Measurements from ENCODE around the gene ARF5. TPM values are rescaled to one million over a fixed set of nuclear protein-coding genes. Genes with fewer than 3 reads are reported as not detected.

ARF5 gene
- total RNA-seq, 1 experiment from 2014 or later: 227 TPM

- H3F3A ChIP-seq (ENCODE audit: insufficient read depth, low read depth): no peaks in the 10 kb centered on the region
- H3K27ac ChIP-seq: no peak overlapping the region
- BruUV-seq (replicated peaks): no TSS peak
- H2AFZ ChIP-seq: no peak overlapping the region
- no peaks in the 10 kb centered on the region for H3K79me2 ChIP-seq (ENCODE audit: low read depth)
- peaks cover 98% of the 10 kb centered on the region for H3K27me3 ChIP-seq (ENCODE audit: insufficient read depth, low read depth)
- H3K9me2 ChIP-seq (ENCODE audit: insufficient read depth): no peaks in the 10 kb centered on the region
- ChIA-PET POLR2A (ENCODE audit: unreplicated experiment) (interaction anchor here (0.6 kb wide), 1 partner anchor 12 kb away, joined by 6 read pairs; no protein-coding TSS in a partner anchor), CTCF (no interaction called here)
- TF ChIP-seq EZH2 (IDR thresholded peaks at IDR 0.05; ENCODE audit: low read depth) (no peak), CTCF (conservative IDR thresholded peaks at IDR 0.05) (no peak)
- H3K4me2 ChIP-seq: no peak overlapping the region
- no peaks in the 10 kb centered on the region for H3K9me3 ChIP-seq (ENCODE audit: insufficient read depth, low read depth)
- H3K4me1 ChIP-seq (replicated peaks; ENCODE audit: insufficient read depth): no peaks in the 10 kb centered on the region
- no peaks in the 10 kb centered on the region for H3K36me3 ChIP-seq (ENCODE audit: low read depth)
- H4K20me1 ChIP-seq (ENCODE audit: insufficient read depth): no peaks in the 10 kb centered on the region
- no peak overlapping the region for H3K4me3 ChIP-seq
- intact Hi-C loops (cut with micrococcal nuclease; ENCODE audit: unreplicated experiment): no loop called here
- no peak for DNase-seq
Observed at GRCh38 chr7:127616724-127617123, 28.5 kb downstream of the ARF5 start.

- POLR2A ChIA-PET (ENCODE audit: unreplicated experiment): no interaction called here
- no peaks in the 10 kb centered on the region for H3F3A ChIP-seq (ENCODE audit: insufficient read depth, low read depth)
- H2AFZ ChIP-seq: no peak within 1 kb of the TSS
- no peaks in the 10 kb centered on the region for H3K9me2 ChIP-seq (ENCODE audit: insufficient read depth)
- BruUV-seq (replicated peaks): no TSS peak
- H4K20me1 ChIP-seq (ENCODE audit: insufficient read depth): no peaks in the 10 kb centered on the region
- no peak within 1 kb of the TSS for H3K4me2 ChIP-seq
- no peak within 1 kb of the TSS for H3K4me3 ChIP-seq
- no peaks in the 10 kb centered on the region for H3K36me3 ChIP-seq (ENCODE audit: low read depth)
- H3K4me1 ChIP-seq (replicated peaks; ENCODE audit: insufficient read depth): no peaks in the 10 kb centered on the region
- H3K27ac ChIP-seq: no peak within 1 kb of the TSS
- TF ChIP-seq EZH2 (IDR thresholded peaks at IDR 0.05; ENCODE audit: low read depth): no peak
- no peak for TF ChIP-seq CTCF (conservative IDR thresholded peaks at IDR 0.05)
- no peak for DNase-seq
- H3K27me3 ChIP-seq (ENCODE audit: insufficient read depth, low read depth): peaks cover 100% of the 10 kb centered on the region
- CTCF ChIA-PET: no interaction called here
- no peaks in the 10 kb centered on the region for H3K9me3 ChIP-seq (ENCODE audit: insufficient read depth, low read depth)
- intact Hi-C loops (cut with micrococcal nuclease; ENCODE audit: unreplicated experiment): no loop called here
- H3K79me2 ChIP-seq (ENCODE audit: low read depth): no peaks in the 10 kb centered on the region
Observed at GRCh38 chr7:127618042-127618441, 29.8 kb downstream of the ARF5 start, which contains the start of gene PAX4. Gene PAX4, minus strand, starts transcription at chr7:127618142. Its CDS starts 2,214 bp downstream, at chr7:127615928.

- peaks cover 98% of the 10 kb centered on the region for H3K27me3 ChIP-seq (ENCODE audit: insufficient read depth, low read depth)
- no peak overlapping the region for H3K27ac ChIP-seq
- no peaks in the 10 kb centered on the region for H3K36me3 ChIP-seq (ENCODE audit: low read depth)
- no peak for DNase-seq
- no TSS peak for BruUV-seq (replicated peaks)
- CTCF ChIA-PET: no interaction called here
- H3K4me2 ChIP-seq: no peak overlapping the region
- no peak overlapping the region for H2AFZ ChIP-seq
- intact Hi-C loops (cut with micrococcal nuclease; ENCODE audit: unreplicated experiment): no loop called here
- no peak overlapping the region for H3K4me3 ChIP-seq
- H3K9me3 ChIP-seq (ENCODE audit: insufficient read depth, low read depth): no peaks in the 10 kb centered on the region
- no peaks in the 10 kb centered on the region for H3K9me2 ChIP-seq (ENCODE audit: insufficient read depth)
- H3F3A ChIP-seq (ENCODE audit: insufficient read depth, low read depth): no peaks in the 10 kb centered on the region
- POLR2A ChIA-PET (ENCODE audit: unreplicated experiment): no interaction called here
- H4K20me1 ChIP-seq (ENCODE audit: insufficient read depth): no peaks in the 10 kb centered on the region
- no peak for TF ChIP-seq EZH2 (IDR thresholded peaks at IDR 0.05; ENCODE audit: low read depth)
- no peak for TF ChIP-seq CTCF (conservative IDR thresholded peaks at IDR 0.05)
- no peaks in the 10 kb centered on the region for H3K4me1 ChIP-seq (replicated peaks; ENCODE audit: insufficient read depth)
- H3K79me2 ChIP-seq (ENCODE audit: low read depth): no peaks in the 10 kb centered on the region
Observed at GRCh38 chr7:127618775-127619174, 30.6 kb downstream of the ARF5 start.

Measured in PC-9 (cell line).